NCI-H1105 treated with DMSO at 0.1 percent for 48 hours (cell line): Measurements from ENCODE around the gene CILP2.
A peak's percentile ranks its signal among the peaks of the same experiment; 100 is the strongest.

Source experiments
- DNase-seq: peaks from one replicate; lab custom pipeline; 2025; lab: John Stamatoyannopoulos, UW

Gene CILP2, protein sequence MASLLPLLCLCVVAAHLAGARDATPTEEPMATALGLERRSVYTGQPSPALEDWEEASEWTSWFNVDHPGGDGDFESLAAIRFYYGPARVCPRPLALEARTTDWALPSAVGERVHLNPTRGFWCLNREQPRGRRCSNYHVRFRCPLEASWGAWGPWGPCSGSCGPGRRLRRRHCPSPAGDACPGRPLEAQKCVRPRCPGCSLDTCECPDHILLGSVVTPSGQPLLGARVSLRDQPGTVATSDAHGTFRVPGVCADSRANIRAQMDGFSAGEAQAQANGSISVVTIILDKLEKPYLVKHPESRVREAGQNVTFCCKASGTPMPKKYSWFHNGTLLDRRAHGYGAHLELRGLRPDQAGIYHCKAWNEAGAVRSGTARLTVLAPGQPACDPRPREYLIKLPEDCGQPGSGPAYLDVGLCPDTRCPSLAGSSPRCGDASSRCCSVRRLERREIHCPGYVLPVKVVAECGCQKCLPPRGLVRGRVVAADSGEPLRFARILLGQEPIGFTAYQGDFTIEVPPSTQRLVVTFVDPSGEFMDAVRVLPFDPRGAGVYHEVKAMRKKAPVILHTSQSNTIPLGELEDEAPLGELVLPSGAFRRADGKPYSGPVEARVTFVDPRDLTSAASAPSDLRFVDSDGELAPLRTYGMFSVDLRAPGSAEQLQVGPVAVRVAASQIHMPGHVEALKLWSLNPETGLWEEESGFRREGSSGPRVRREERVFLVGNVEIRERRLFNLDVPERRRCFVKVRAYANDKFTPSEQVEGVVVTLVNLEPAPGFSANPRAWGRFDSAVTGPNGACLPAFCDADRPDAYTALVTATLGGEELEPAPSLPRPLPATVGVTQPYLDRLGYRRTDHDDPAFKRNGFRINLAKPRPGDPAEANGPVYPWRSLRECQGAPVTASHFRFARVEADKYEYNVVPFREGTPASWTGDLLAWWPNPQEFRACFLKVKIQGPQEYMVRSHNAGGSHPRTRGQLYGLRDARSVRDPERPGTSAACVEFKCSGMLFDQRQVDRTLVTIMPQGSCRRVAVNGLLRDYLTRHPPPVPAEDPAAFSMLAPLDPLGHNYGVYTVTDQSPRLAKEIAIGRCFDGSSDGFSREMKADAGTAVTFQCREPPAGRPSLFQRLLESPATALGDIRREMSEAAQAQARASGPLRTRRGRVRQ

DNA sequence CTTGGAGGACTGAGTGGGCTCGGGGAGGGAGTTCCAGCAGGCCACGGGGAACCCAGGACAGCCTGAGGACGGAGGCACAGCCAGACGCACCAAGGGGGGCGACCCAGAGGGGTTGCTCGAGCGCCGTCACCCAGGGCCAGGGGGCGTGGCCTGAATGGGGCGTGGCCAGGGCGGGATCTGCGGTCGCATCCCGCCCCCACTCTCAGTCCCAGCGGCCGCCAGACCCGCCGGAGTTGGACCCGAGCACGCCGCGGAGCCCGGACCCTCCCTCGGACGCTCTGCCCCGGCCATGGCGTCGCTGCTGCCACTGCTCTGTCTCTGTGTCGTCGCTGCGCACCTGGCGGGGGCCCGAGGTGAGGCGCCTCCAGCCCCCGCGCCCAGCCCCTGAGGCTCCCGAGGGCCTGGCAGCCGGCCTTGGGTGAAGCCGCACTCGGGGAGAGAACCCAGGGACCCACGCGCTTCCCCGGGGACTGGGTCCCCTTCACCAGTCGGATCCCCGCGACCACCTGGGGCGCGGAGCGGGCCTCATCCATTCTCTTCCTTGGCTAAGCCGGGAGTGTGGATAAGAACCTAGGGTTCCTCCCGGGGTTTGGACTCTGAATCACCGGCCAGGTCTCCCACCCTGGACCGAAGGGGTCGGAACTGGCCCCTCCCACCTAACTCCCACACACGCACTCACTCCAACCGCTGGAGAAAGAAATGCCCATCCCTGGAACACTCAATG is at the start of gene CILP2:
CILP2 (plus strand) TSS at position 205 of the 724 bp plus-strand sequence; CDS start at position 290, 85 bp downstream.
- peak; percentile 51 for DNase-seq

GRCh38 chr19:19488875-19489690 is 49.0 kb upstream of the CILP2 start:
- peak; percentile 93 for DNase-seq

GRCh38 chr19:19489804-19490204 is 48.3 kb upstream of the CILP2 start:
- no peak for DNase-seq

DNA sequence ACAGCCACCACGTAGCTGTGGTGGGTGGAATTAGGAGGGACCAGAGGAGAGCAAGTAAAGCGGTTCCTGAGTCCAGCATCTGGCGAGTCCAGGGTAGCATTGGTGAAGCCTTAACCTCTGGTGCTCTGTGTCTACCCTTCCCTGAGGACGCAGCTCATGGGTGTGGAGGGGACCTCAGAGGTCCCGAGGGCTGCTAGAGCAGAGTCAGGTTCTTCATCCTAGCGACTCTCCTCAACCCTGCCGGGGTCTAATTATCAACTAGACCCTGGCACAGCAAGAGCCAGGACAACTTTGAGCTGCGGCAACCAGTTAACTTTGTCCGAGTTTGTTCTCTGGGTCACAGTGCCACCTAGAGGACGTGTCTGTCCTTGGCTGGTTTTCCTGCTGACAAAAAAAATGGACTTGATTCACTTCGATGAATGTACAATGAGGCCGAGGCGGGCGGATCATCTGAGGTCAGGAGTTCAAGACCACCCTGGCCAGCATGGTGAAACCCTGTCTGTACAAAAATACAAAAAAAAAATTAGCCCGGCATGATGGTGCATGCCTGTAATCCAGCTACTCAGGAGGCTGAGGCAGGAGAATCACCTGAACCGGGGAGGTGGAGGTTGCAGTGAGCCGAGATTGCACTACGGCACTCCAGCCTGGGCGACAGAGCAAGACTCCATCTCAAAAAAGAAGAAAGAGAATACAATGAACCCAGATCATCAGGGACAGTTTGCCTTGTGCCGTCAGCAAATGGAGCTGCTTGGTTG is 47.7 kb upstream of the CILP2 start:
- DNase-seq: peak; percentile 80

DNA sequence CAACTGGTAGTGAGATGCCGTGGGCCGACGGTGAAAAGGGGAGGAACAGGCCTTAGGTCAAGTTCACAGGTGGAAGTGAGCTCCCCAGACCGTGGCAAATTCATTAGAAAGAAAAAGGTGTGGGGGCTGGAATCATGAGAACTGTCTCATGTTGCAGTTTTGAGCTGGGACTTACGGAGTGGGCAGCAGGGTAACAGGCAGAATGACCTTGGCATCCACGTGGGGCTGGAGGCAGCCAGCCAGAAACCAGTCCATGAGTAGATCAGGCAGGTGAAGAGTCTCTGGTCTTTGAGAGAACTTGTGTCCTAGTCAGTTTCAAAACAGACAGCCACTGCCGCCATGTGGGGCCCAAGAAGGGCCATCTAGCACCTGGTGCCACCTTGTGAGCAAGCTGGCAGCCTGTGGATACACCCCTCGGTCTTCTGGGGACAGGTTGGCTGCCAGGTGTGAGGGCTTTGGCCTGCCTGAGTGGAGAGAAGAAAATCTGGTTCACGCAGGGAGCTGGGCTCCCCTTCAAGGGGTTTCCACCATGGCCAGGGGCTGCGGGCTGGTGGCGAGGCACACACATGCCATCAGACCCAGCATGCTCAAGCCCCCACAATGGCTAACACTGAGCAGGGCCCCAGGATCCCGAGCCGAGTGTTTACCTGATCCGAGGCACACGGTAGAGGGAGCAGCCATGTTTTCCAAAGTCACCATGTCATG is 46.6 kb upstream of the CILP2 start:
- no peak for DNase-seq

DNA sequence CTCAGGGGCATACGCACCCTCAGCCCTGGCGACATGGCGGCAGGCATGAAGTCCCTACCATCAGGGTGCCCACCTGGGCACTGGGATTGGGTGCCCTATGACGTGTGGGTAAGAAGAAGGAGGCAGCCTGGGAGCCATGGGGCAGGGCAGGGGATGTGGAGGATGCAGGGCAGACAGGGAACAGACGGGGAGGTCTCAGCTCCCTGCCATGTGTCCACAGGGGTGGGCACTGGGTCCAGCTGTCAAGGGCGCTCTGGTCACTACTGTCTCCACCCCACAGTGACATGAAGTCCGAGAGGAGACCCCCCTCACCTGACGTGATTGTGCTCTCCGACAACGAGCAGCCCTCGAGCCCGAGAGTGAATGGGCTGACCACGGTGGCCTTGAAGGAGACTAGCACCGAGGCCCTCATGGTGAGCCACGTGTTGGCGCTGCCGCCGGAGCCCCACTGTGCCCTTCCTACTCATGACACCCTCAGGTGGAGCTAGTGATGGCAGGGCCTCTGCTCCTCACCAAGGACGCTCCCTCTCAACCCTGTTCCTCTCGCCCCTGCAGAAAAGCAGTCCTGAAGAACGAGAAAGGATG is 45.9 kb upstream of the CILP2 start:
- DNase-seq: no peak

DNA sequence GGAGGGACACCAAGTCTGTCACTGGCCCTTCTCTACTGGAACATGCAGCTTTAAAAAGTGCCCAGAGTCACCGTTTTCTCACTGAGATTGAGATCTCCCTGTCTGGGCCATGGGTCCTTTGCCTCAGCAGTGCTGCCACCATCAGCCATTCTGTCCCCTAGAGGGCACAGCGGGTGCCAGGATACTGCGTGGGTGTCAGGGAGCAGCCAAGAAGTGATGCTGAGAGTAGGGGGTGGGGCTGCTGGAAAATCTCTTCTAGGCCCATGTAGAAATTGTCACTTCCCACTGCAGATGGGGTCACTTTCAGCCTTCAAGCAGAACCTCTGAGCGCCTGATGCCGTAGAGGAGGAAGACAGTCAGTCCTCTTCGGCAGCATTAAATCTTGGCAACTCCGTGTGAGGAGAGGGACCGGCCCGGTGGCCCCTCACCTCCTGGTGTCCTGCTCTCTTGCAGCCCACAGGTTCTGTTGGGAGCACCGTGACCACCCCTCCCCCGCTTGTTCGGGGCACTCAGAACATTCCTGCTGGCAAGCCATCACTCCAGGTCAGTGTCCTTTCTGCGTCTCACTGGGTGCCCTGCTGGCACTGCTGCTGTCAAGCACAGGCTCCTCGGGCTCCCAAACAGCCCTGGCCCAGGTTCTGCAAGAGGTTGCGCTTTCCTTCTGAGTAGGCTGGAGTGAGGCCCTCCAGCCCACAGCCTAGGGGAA is 44.1 kb upstream of the CILP2 start:
- DNase-seq: no peak

GRCh38 chr19:19495614-19496603 is 42.2 kb upstream of the CILP2 start:
- DNase-seq: no peak

- no peak for DNase-seq
Measured at GRCh38 chr19:19498255-19498991, 39.6 kb upstream of the CILP2 start.

- DNase-seq: no peak
Measured at GRCh38 chr19:19499272-19499995, 38.6 kb upstream of the CILP2 start.

DNA sequence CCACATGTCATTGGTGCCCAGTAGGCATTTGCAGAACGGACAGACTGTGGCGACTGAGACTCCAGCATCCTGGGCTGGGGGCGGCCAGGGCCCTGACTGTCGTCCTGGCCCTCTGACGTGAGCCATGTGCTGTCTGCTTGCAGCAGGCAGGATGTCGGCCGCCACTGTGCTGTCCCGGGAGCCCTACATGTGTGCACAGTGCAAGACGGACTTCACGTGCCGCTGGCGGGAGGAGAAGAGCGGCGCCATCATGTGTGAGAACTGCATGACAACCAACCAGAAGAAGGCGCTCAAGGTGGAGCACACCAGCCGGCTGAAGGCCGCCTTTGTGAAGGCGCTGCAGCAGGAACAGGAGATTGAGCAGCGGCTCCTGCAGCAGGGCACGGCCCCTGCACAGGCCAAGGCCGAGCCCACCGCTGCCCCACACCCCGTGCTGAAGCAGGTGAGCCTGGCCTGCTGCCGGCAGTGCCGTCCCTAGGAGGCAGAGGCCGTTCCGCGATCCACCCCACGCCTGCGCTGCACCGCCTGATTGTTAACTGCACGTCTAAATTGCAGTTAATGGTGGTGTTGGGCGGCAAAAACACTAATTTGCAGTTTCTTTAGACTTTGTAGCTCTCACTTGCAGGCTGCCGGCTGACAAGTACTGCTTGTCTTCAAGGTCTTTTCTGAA is 37.0 kb upstream of the CILP2 start:
- DNase-seq: no peak

DNA sequence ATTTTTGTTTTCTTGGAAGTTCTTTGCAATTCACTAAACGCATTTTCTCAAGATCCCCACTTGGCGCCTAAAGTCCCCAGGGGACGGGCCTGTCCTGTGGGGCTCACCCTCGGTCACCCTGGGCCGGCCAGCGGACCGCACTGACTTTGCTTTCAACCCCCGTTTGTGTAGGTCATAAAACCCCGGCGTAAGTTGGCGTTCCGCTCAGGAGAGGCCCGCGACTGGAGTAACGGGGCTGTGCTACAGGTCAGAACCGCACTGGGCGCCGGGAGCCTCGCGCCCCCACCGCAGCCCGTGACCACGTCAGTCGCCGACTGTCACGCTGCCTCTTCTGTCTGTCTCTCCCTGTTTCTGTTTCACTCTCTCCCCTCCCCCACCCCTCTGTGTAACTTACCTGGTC is 36.3 kb upstream of the CILP2 start:
- no peak for DNase-seq

GRCh38 chr19:19502281-19502680 is 35.8 kb upstream of the CILP2 start:
- DNase-seq: no peak

DNA sequence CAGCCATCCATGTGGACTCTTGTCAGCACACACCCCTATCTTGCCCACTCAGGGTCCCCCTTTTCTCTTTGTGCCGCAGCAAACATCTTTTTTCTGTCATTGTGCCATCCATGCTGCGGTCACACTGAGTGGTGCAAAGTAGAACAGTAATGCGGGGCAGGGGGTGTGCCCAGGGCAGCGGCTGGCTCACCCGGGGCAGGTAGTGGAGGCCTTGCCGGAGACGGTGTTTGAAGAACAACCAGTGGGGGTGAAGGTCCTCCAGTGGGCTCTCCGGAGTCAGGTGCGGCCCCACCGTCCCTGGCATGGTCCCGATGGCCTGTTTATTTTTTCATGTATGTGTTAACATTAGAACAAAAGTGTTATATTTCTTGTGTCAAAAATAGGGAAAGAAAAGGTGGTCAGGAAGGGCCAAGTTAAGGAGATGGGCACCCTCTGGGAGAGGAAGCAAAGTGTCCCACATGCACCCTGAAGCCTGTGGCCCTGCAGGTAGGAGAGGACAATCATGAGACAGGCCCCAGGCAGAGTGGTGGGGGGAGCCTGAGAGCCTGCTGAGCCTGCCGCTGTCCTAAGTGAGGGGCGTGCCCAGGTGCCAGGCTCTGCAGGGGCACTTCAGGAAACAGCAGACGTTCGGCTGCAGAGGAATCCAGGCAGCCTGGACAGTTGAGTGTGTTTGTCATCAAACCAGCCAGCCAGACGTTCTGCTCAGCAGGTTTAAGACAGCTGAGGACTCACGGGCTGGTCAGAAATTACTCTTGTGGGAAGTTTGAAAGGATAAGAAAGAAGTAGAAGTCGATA is 35.1 kb upstream of the CILP2 start:
- DNase-seq: no peak
